RWPE2 (cell line): ENCODE measurements around the gene CDON.

Source experiments
- ATAC-seq: fragments of 200-7000 bp; cut with Tn5 transposase; 3 replicates; pipeline ENCODE4 v1.9.1; 2021; ENCODE audit warnings: low read depth
- DNase-seq: peaks from one replicate; pipeline ENCODE4 v3.0.0-alpha.2; 2020; ENCODE audit warnings: low spot score
- H3K27ac ChIP-seq: fragments of 450-650 bp; 2 replicates; pipeline ENCODE4 v1.5.1; 2017; ENCODE audit warnings: mild to moderate bottlenecking; ENCODE audit not compliant: poor library complexity, severe bottlenecking
- H3K27me3 ChIP-seq: fragments of 250-450 bp; sonication (Bioruptor Pico); 2 replicates; pipeline ENCODE4 v1.5.1; 2021; ENCODE audit warnings: mild to moderate bottlenecking, moderate library complexity; ENCODE audit not compliant: insufficient read depth, poor library complexity, severe bottlenecking
- H3K36me3 ChIP-seq: fragments of 250-450 bp; sonication (Bioruptor Pico); 2 replicates; pipeline ENCODE4 v1.5.1; 2020; ENCODE audit warnings: low read depth, mild to moderate bottlenecking, moderate library complexity
- H3K4me1 ChIP-seq: fragments of 250-450 bp; sonication (Bioruptor Pico); 2 replicates; pipeline ENCODE4 v1.5.1; 2021; ENCODE audit warnings: mild to moderate bottlenecking, moderate library complexity; ENCODE audit not compliant: insufficient read depth, poor library complexity, severe bottlenecking
- H3K4me3 ChIP-seq: fragments of 250-450 bp; sonication (Bioruptor Pico); 2 replicates; pipeline ENCODE4 v1.5.1; 2021; ENCODE audit warnings: mild to moderate bottlenecking, moderate library complexity; ENCODE audit not compliant: severe bottlenecking
- H3K9me3 ChIP-seq: fragments of 250-450 bp; sonication (Bioruptor Pico); 2 replicates; pipeline ENCODE4 v1.5.1; 2021; ENCODE audit warnings: mild to moderate bottlenecking, moderate library complexity; ENCODE audit not compliant: severe bottlenecking
- CTCF ChIP-seq: fragments of 450-650 bp; IDR thresholded peaks from one replicate; pipeline ENCODE4 v1.5.1; 2017; ENCODE audit warnings: mild to moderate bottlenecking, moderate library complexity; ENCODE audit not compliant: poor library complexity, severe bottlenecking

The CDON gene

GRCh38 chr11:125952559-125952958 is 110.1 kb downstream of the CDON start:
- ATAC-seq (peak; percentile 71), DNase-seq (no peak)
- no peak for TF ChIP-seq CTCF
- Histone ChIP-seq H3K27me3 (no peaks in the 10 kb centered on the region), H3K36me3 (no peaks in the 10 kb centered on the region), H3K4me3 (no peak overlapping the region), H3K9me3 (no peaks in the 10 kb centered on the region), H3K27ac (peak overlapping the region; percentile 73), H3K4me1 (peaks cover 18% of the 10 kb centered on the region)

DNA sequence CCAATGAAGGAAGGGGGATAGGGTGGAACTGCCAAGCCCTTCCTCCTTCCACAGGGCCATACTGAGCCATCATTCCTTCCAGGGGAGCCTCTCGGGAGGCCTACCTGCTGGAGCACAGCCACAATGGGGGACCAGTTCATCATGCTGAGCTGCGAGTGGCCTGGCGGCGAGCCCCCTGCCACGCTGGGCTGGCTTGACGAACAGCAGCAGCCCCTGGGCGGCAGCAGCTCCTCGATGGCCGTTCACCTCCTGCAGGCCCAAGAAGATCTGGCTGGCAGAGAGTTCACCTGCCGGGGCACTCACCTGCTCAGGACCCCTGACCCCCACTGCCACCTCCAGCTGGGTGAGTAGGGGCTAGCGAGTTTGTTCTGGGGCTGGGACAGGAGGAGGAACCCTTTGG is 110.9 kb downstream of the CDON start:
- Histone ChIP-seq H3K9me3 (no peaks in the 10 kb centered on the region), H3K36me3 (no peaks in the 10 kb centered on the region), H3K4me3 (no peak overlapping the region), H3K27me3 (no peaks in the 10 kb centered on the region), H3K4me1 (peaks cover 18% of the 10 kb centered on the region), H3K27ac (peak overlapping the region; percentile 73)
- no peak for TF ChIP-seq CTCF
- ATAC-seq (no peak), DNase-seq (no peak)

- ATAC-seq, result no peak
- Histone ChIP-seq H3K9me3 (no peaks in the 10 kb centered on the region), H3K27ac (no peak overlapping the region), H3K36me3 (no peaks in the 10 kb centered on the region), H3K27me3 (no peaks in the 10 kb centered on the region), H3K4me3 (no peak overlapping the region), H3K4me1 (peaks cover 18% of the 10 kb centered on the region)
- TF ChIP-seq CTCF, result no peak
- DNase-seq, result no peak
Measured at GRCh38 chr11:125950696-125951651, 111.7 kb downstream of the CDON start.

GRCh38 chr11:125950178-125950490 is 112.5 kb downstream of the CDON start:
- Histone ChIP-seq H3K4me1 (peaks cover 18% of the 10 kb centered on the region), H3K9me3 (no peaks in the 10 kb centered on the region), H3K36me3 (no peaks in the 10 kb centered on the region), H3K27ac (no peak overlapping the region), H3K27me3 (no peaks in the 10 kb centered on the region), H3K4me3 (no peak overlapping the region)
- ATAC-seq (no peak), DNase-seq (no peak)
- no peak for TF ChIP-seq CTCF
